ENCODE results near the gene BMPER.

BMPER gene

DNA sequence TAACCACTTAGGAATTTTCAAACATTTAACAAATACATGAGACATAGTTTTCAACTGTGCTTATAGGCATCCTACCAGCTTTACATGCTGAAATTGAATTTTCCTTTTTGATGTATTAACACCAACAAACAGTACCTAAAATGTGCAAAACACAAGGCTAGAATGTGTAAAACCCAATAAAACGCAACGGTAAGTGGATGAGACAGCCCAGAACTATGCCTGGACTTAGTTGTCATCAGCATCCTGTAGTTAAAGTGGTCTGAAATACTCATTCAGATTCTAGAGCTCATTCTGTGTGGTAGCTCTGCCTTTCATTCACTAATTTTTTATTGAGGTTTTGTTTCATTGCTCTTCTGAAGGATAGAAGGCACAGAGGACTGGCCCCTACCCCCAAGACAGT is 137.1 kb downstream of the BMPER start:
- H3K9me3 ChIP-seq (ENCODE audit: control insufficient read depth, insufficient read depth, low read length) = no peaks in the 10 kb centered on the region
- no peaks in the 10 kb centered on the region for H3K36me3 ChIP-seq (ENCODE audit: control insufficient read depth, insufficient read depth, low read length)
- no peak overlapping the region for H3K4me3 ChIP-seq (ENCODE audit: low read depth, low read length)
- H3K9ac ChIP-seq (ENCODE audit: low read depth, low read length) = no peak overlapping the region
- H3K4me1 ChIP-seq (ENCODE audit: control insufficient read depth, insufficient read depth, low read length) = no peaks in the 10 kb centered on the region
- H3K27me3 ChIP-seq (ENCODE audit: control insufficient read depth, insufficient read depth, low read length) = no peaks in the 10 kb centered on the region

DNA sequence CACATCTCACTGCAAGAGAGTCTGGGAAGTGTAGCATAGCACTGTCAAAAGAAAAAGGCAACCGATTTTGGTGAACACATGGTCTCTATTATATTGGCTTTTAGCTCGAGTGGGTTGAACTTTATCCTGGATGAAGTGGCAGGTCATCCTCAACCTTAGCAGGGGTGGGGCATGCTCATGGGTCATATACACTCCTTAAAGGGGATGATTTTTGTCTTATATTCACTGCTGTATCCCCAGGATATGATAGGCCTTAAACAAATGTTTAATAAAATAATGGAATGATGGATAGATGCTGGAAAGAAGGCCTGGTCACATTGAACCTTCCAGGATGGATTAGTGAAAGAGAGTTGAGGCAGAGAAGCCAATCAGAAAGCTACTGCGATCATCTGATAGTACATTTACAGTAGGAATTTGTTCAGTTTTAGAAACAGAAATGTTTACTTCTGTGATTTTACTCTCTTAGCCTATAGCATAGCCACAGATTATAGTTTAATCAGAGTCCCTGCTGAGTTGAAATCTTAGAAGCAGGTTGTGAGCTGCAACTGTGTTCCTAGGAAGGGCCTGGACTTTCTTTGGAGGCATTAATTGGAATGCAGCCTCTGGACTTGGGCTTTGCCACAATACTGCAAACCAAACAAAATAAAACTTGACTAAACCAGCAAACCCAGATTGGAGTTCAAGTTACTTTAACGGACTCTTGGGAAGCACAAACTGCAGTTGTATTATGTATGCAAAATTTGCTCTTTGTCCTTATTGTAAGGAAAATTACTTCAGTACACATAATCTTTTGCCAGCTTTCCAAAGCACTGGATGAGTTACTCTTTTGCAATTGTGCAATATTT is 138.3 kb downstream of the BMPER start:
- no peaks in the 10 kb centered on the region for H3K9me3 ChIP-seq (ENCODE audit: control insufficient read depth, insufficient read depth, low read length)
- H3K4me3 ChIP-seq (ENCODE audit: low read depth, low read length) = no peak overlapping the region
- H3K36me3 ChIP-seq (ENCODE audit: control insufficient read depth, insufficient read depth, low read length) = no peaks in the 10 kb centered on the region

DNA sequence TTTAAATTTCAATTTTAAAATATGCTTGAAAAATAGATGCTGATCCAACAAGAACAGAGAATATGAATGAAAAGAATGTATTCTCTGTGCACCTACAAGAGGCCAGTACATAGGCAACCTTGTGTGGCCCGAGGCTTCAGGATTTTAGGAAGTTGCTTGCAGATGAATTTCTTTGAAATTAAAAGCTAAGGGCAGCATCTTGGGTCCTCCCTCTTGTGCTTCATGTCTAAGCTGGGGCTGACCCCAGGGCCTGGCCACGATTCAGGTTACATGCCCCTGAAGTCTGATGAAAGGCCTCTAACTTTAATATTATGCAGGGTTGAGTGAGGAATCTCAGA is 138.9 kb downstream of the BMPER start:
- no peaks in the 10 kb centered on the region for H3K36me3 ChIP-seq (ENCODE audit: control insufficient read depth, insufficient read depth, low read length)
- H3K9me3 ChIP-seq (ENCODE audit: control insufficient read depth, insufficient read depth, low read length) = no peaks in the 10 kb centered on the region
- H3K27me3 ChIP-seq (ENCODE audit: control insufficient read depth, insufficient read depth, low read length) = no peaks in the 10 kb centered on the region
- H3K9ac ChIP-seq (ENCODE audit: low read depth, low read length) = no peak overlapping the region
- H3K4me3 ChIP-seq (ENCODE audit: low read depth, low read length) = no peak overlapping the region
- H3K4me1 ChIP-seq (ENCODE audit: control insufficient read depth, insufficient read depth, low read length) = no peaks in the 10 kb centered on the region

More for the DNA sequence above, 138.3 kb downstream of the BMPER start:
- H3K9ac ChIP-seq (ENCODE audit: low read depth, low read length) = no peak overlapping the region
- no peaks in the 10 kb centered on the region for H3K4me1 ChIP-seq (ENCODE audit: control insufficient read depth, insufficient read depth, low read length)
- H3K27me3 ChIP-seq (ENCODE audit: control insufficient read depth, insufficient read depth, low read length) = no peaks in the 10 kb centered on the region

DNA sequence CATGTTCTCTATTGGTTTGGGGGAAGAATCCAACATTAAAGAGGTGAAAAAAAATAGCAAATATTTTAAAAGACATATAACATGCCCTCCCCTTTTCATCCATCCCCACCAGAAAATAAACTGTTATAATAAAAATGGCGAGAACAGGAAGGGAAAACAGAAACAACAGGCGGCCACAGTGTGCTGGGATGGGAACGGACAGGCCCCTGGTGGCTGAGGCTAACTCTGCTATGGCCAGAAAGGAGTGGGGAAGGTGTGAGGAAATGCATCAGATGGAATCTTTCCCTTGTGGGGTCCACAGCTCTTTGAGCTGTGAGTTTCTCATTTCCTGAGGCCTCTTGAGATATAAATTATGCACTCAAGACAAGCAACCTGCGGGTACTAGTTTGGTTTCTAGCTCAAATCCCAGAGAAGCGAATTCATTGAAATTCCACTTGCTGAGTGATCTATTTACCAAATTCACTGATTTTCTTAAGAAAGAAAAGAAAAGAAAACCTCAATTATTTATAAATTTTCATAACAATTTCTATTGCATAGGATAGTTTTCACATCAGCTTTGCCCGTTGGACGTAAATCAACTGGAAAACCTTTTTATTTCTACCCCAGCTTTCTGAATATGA is 139.5 kb downstream of the BMPER start:
- Histone ChIP-seq H3K27me3 (ENCODE audit: control insufficient read depth, insufficient read depth, low read length) (no peaks in the 10 kb centered on the region), H3K9me3 (ENCODE audit: control insufficient read depth, insufficient read depth, low read length) (no peaks in the 10 kb centered on the region), H3K9ac (ENCODE audit: low read depth, low read length) (no peak overlapping the region), H3K4me3 (ENCODE audit: low read depth, low read length) (no peak overlapping the region), H3K36me3 (ENCODE audit: control insufficient read depth, insufficient read depth, low read length) (no peaks in the 10 kb centered on the region), H3K4me1 (ENCODE audit: control insufficient read depth, insufficient read depth, low read length) (no peaks in the 10 kb centered on the region)

DNA sequence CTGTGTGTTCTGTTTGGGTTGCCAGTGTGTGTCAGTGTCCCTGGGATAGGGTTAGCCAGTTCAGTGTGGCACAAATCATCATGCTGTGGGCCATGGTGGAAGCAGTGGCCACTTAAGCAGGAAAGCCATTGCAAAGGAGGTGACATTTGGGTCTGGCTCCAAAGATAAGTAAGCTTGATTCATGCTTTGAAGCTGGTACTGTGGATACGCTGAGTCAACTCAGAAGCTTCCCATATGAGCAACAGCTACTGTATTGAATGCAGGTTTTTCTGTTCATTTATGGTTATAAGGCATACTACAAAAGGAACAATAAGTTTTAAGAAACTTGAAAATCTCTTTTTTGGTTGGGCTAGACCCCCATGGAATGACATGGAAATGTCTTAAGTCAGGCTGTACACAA is 143.1 kb downstream of the BMPER start:
- Histone ChIP-seq H3K9ac (ENCODE audit: low read depth, low read length) (no peak overlapping the region), H3K36me3 (ENCODE audit: control insufficient read depth, insufficient read depth, low read length) (no peaks in the 10 kb centered on the region), H3K9me3 (ENCODE audit: control insufficient read depth, insufficient read depth, low read length) (no peaks in the 10 kb centered on the region), H3K27me3 (ENCODE audit: control insufficient read depth, insufficient read depth, low read length) (no peaks in the 10 kb centered on the region), H3K4me1 (ENCODE audit: control insufficient read depth, insufficient read depth, low read length) (no peaks in the 10 kb centered on the region), H3K4me3 (ENCODE audit: low read depth, low read length) (no peak overlapping the region)

DNA sequence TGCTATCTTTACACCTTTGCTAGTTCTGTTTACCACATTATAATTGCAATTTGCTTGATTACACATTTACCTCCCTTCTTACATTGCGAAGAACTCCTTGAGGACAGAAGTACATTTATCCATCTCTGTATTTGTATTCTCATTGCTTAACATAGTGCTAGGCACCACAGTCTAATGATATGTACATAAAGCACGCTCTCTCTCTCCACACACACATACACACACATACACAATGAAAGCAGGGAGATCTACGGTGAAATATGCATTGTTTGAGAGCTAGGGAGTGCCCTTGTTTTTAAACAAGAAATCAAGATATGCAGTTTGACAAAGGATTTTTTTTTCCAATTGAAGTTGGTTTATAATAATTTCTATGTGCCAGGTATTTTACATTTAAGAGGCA is 148.7 kb downstream of the BMPER start:
- Histone ChIP-seq H3K4me1 (ENCODE audit: control insufficient read depth, insufficient read depth, low read length) (peaks cover 4% of the 10 kb centered on the region), H3K9me3 (ENCODE audit: control insufficient read depth, insufficient read depth, low read length) (no peaks in the 10 kb centered on the region), H3K27me3 (ENCODE audit: control insufficient read depth, insufficient read depth, low read length) (no peaks in the 10 kb centered on the region), H3K4me3 (ENCODE audit: low read depth, low read length) (no peak overlapping the region), H3K9ac (ENCODE audit: low read depth, low read length) (no peak overlapping the region), H3K36me3 (ENCODE audit: control insufficient read depth, insufficient read depth, low read length) (no peaks in the 10 kb centered on the region)

DNA sequence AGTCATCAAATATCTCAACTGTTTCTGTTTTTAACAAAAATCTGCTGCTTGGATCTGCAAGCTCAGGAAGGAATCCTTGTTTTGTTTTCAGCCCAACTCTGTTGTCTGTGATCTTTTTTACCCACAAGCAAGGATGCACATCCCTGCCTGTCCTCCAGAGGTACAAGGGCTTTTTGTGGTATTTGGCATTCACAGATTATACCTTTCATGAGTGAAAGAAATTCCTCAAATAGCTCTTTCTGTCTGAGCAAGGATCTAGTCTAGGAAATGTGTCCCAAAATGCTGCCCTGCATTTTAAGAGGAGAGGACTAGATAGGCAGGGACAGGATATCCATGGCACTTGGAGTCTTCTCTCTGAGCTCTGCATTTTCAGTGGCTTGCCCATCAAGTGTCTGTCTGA is 151.8 kb downstream of the BMPER start:
- H3K36me3 ChIP-seq (ENCODE audit: control insufficient read depth, insufficient read depth, low read length) = no peaks in the 10 kb centered on the region
- H3K4me1 ChIP-seq (ENCODE audit: control insufficient read depth, insufficient read depth, low read length) = peaks cover 15% of the 10 kb centered on the region
- no peaks in the 10 kb centered on the region for H3K9me3 ChIP-seq (ENCODE audit: control insufficient read depth, insufficient read depth, low read length)
- no peak overlapping the region for H3K9ac ChIP-seq (ENCODE audit: low read depth, low read length)
- H3K4me3 ChIP-seq (ENCODE audit: low read depth, low read length) = no peak overlapping the region
- H3K27me3 ChIP-seq (ENCODE audit: control insufficient read depth, insufficient read depth, low read length) = no peaks in the 10 kb centered on the region

DNA sequence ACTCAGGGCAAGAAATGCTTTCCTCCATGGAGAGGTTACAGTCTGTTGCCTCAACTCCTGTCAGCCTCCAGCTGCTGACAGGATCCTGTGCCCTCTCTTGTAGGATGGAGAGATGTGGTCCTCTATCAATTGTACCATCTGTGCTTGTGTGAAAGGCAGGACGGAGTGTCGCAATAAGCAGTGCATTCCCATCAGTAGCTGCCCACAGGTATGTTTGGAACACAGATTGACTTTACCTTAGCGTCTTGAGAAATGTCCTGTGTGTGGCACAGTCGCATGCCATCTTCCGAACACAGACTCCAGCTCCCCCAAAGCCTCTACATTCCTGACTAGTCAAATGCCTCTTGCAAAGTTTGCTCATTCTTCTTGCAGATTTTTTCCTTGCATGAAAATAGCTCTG is 152.6 kb downstream of the BMPER start:
- Histone ChIP-seq H3K4me3 (ENCODE audit: low read depth, low read length) (no peak overlapping the region), H3K36me3 (ENCODE audit: control insufficient read depth, insufficient read depth, low read length) (no peaks in the 10 kb centered on the region), H3K9me3 (ENCODE audit: control insufficient read depth, insufficient read depth, low read length) (no peaks in the 10 kb centered on the region), H3K9ac (ENCODE audit: low read depth, low read length) (no peak overlapping the region), H3K4me1 (ENCODE audit: control insufficient read depth, insufficient read depth, low read length) (peaks cover 20% of the 10 kb centered on the region), H3K27me3 (ENCODE audit: control insufficient read depth, insufficient read depth, low read length) (no peaks in the 10 kb centered on the region)

DNA sequence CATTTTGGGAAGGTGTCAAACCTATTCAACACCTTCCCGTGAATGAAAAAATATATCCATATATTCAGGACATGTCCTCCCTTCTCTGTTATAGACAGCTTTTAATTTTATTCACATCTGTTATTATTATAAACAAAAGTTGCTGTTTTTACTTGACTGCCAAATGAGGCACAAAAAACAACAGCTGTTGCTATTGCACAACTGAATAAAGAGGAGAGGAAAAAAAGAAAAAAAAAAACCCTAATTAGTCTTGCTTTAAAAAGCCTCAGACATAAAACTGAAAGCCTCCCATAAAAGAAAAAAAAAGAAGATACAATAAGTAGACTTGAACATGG is 153.4 kb downstream of the BMPER start:
- no peak overlapping the region for H3K4me3 ChIP-seq (ENCODE audit: low read depth, low read length)
- H3K9me3 ChIP-seq (ENCODE audit: control insufficient read depth, insufficient read depth, low read length) = no peaks in the 10 kb centered on the region
- peaks cover 20% of the 10 kb centered on the region for H3K4me1 ChIP-seq (ENCODE audit: control insufficient read depth, insufficient read depth, low read length)
- H3K36me3 ChIP-seq (ENCODE audit: control insufficient read depth, insufficient read depth, low read length) = no peaks in the 10 kb centered on the region
- no peaks in the 10 kb centered on the region for H3K27me3 ChIP-seq (ENCODE audit: control insufficient read depth, insufficient read depth, low read length)
- H3K9ac ChIP-seq (ENCODE audit: low read depth, low read length) = no peak overlapping the region

DNA sequence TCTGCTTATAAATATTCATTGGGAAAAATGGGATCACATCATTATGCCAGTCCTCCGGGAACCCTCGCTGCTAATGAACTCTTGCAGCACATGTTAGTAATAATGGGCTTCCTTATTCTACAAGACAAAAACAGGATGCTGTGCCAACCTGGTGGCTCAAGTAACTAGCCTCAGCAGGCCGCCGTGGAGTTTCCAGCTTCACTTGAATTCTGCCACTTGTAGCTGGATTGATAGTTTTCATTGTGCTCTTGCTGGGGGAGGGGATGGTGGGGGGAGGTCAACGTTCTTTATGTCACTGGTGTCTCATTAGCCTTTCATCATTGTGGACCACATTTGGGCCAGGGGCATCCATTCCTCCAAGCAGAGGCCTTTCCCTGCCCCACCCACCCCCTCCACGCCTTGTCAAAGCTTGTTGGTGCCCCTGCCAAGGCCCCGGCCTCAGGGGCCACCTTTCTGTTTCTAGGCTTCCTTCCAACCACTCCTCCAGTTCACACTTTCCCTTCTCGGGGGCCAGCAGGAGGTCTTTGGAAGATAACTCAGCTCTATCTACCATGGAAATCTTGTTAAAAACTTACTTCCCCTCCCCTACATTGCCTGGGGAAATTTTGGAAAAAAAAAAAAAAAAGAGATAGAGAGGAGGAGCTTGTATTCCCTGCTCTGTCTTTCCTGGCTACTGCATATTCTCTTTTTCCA is 153.9 kb downstream of the BMPER start:
- Histone ChIP-seq H3K27me3 (ENCODE audit: control insufficient read depth, insufficient read depth, low read length) (no peaks in the 10 kb centered on the region), H3K4me3 (ENCODE audit: low read depth, low read length) (no peak overlapping the region), H3K9me3 (ENCODE audit: control insufficient read depth, insufficient read depth, low read length) (no peaks in the 10 kb centered on the region), H3K36me3 (ENCODE audit: control insufficient read depth, insufficient read depth, low read length) (no peaks in the 10 kb centered on the region), H3K9ac (ENCODE audit: low read depth, low read length) (no peak overlapping the region), H3K4me1 (ENCODE audit: control insufficient read depth, insufficient read depth, low read length) (peaks cover 20% of the 10 kb centered on the region)

DNA sequence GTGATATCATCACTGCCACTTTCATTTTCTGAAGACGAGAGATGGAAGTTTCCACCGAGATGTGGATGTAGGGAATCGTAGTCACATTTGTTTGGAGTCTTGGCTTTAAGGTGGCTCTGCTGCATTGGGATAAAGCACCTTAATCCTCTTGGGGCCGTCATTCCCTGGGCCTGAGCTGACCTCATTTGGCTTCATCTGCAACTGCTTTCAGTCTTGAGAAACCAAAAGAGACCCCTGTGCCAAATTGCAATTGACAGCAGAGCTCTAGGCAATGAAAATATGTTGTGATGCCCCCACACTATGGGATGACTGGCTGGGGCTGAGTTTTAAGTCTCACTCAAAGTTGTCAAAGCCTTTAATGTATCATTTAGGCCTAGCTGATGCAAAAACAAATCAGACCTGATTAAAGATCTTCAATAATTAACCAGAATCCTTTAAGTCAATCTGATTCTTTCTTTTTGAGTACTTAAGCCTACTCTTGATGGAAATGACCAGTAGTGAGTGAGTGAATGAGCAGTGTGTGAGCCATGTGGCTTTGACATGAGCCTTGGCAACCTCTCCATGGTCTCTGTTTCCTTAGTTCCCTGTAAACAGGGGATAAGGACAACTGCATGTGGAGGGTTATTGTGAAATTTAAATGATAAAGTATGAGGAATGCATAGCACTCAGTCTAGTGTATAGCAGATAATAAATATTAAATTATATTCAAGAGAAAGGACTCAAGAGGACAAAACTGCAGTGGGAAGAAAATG is 155.0 kb downstream of the BMPER start:
- H3K9ac ChIP-seq (ENCODE audit: low read depth, low read length) = no peak overlapping the region
- no peak overlapping the region for H3K4me3 ChIP-seq (ENCODE audit: low read depth, low read length)
- H3K4me1 ChIP-seq (ENCODE audit: control insufficient read depth, insufficient read depth, low read length) = peaks cover 20% of the 10 kb centered on the region
- H3K9me3 ChIP-seq (ENCODE audit: control insufficient read depth, insufficient read depth, low read length) = no peaks in the 10 kb centered on the region
- H3K36me3 ChIP-seq (ENCODE audit: control insufficient read depth, insufficient read depth, low read length) = no peaks in the 10 kb centered on the region
- no peaks in the 10 kb centered on the region for H3K27me3 ChIP-seq (ENCODE audit: control insufficient read depth, insufficient read depth, low read length)

Measured in iPS-15b (cell line).